Renal cortex interstitium (tissue), 11 donors: ENCODE data around the gene CA5A. TPM values are rescaled to one million over a fixed set of nuclear protein-coding genes. Genes with fewer than 3 reads are reported as not detected.
"Not testable (repeated sequence)": the region's sequence is repeated elsewhere in the genome, so short reads cannot be mapped to it uniquely, and the experiment has no call there.

Experiments used
- DNase-seq, 11 donors: peaks; one replicate each; pipeline ENCODE4 v3.0.0-alpha.2; 2013; ENCODE audit warnings: low read depth in 9 of 11, low spot score in 4 of 11; ENCODE audit errors: extremely low read depth in 1 of 11
- polyA plus RNA-seq, 3 donors: library from polyadenylated mRNA; unstranded; fragments of 120-200 nt; gene quantifications; one replicate each; pipeline ENCODE4 v1.2.1, GENCODE V29; 2013; ENCODE audit not compliant: insufficient read length in 3 of 3

The CA5A gene
- polyA plus RNA-seq, 3 donors, result 0.11 to 0.57 (median 0.31) TPM

DNA sequence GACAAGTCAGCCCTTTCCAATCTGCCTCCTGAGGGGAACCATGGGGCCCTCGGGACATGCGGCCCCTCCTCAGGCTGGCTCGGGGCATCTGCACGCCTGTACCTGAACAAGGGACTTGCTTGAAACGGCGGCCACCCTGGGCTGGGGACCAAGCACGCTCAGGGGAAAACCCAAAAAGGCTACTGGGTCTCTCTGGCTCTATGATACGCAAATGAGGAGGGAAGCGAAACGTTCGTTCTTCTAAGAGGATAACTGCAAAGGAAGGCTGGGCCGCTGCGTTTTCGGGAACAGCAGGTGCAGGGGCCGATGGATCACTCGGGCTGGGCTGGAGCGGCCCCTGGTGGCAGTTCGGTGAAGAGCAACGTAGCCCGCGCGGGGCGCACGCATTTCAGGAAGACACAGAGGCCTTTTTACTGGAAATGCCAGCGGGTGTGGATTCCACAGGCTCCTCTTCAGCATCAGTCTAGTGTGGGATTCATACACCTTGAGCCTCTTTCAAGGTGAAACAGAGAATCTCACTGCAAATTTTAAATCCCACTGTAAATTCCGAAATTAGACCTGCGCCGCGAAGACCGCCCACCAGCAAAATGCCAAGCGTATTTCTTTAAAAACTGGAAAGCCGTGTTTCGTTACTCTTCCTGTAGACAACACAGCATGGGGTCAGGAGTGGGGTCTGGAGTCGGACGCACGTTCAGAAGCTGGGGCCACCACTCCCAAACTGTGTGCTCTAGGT is 27.0 kb downstream of the CA5A start:
- DNase-seq, result peak in 3 of 11 donors; percentile 10 to 41 (median 23)

DNA sequence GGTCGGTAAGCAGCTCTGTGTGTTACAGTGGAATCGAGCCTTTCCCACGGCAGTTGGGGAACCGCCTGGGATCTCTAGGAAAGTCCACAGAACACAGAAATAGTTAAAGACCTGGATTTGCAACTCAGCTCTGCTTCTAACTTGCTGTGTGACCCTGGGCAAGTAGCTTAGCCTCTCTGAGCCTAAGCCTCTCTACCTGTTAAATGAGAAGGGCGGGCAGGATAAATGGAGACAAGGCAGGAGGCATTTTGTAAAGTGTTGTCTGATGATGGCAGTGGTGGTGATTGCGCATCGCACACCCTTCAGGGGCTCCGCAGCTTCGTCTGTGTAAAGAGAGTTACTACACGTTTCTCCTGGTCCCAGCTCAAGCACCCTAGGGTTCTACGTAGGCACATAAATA is 28.2 kb downstream of the CA5A start:
- DNase-seq, result not testable (repeated sequence)

DNA sequence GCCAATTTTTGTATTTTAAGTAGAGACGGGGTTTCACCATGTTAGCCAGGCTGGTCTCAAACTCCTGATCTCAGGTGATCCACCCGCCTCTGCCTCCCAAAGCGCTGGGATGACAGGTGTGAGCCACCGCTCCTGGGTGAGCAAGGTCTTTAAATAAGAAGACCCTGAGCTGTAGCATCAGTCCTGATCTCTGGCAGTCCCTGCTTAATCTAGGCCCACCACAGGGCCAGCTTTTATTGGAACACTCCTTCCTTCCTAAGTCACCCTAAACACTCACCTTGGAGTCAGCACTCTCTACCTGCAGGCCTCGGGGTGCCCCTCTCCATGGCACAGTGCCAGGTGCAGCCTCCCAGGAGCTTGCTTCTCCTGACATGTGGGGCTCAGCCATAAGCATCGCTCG is 30.8 kb downstream of the CA5A start:
- not testable (repeated sequence) for DNase-seq

DNA sequence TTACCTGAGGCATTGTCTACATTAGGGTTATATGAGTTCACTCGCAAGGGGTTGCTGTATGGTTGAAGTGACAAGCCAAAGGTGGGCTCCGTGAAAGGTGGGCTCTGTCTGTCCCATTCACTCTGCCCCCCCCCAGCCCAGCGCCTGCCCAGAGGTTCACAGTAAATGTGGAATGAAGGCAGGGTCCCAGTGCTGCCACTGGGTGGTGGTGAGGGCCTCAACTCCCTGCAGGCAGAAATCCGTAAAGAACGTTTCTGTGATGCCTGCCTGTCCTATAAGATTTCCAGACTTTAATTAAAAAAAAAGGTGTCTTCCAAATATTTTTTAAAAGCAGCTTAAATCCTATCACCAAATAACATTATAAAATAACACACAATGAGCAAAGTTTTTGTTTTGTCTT is 31.4 kb downstream of the CA5A start:
- DNase-seq, result not testable (repeated sequence)

DNA sequence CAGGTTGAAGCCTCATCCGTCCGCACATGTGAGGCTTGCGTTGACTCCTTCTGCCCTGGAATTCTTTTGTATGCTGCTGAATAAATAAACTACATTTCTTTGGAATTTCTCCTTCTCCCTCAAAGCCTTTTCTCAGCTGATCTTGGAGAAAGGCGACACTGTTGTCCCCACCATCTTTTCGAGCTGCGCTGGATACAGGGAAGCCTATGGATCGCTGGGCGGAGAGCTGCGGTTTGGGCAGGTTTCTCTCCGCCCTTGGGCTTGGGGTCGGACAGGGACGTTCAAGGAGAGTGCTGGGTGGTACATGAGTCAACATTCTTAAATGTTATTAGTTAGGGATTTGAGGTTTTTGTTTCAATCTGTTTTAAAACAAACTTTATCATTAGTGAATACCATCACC is 35.8 kb downstream of the CA5A start:
- DNase-seq, result not testable (repeated sequence)

DNA sequence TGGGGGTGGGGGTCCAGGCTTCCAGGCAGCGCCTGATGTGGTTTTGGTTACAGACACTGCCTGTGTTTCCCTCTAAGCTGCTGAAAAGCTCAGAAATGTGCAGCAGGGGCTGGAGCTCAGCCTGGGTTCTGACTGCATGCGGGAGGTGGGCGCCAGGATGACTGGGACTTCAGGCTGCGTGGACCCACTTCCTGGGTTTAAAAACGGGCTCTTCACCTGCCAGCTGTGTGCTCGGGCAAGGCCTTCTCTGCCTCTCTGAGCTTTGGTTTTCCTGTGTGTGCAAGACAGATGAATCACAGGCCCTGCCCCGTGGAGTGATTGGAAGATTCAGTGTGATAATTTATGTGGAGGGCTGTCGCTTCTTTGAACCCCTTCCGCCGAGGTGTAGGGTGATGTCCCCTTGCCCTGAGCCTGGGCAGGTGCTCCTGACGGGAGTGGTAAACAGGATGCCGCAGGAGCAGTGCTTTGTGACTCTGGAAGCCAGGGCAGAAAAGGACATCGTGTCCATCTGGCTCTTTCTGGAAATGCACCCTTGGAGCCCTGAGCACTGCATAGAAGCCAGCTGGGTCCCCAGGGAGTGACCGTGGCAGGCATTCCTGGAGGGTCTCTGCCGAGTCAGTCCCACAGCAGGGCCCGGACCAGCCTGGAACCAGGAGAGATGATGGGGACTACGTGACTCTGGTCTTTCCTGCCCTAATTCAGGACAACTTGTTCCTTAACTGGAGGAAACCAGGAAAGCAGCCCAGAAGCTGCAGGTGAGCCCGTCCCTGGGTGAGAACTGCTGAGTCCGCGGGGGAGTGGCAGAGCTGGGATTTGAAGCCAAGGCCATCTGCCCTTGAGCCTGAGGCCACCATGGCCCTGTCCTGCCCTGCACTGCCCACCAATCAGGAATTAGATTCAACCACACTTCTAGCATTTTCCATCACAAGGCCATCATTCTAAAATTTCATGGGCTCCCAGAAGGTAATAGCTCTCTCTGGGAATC is 38.5 kb downstream of the CA5A start:
- no peak for DNase-seq

GRCh38 chr16:87896924-87897520 is 39.3 kb downstream of the CA5A start:
- not testable (repeated sequence) for DNase-seq

GRCh38 chr16:87896176-87896890 is 40.0 kb downstream of the CA5A start:
- DNase-seq, result not testable (repeated sequence)

- no peak for DNase-seq
These were observed 40.6 kb downstream of the CA5A start for GRCh38 chr16:87895641-87896141.

GRCh38 chr16:87894005-87894404 is 42.3 kb downstream of the CA5A start:
- DNase-seq, result not testable (repeated sequence)

DNA sequence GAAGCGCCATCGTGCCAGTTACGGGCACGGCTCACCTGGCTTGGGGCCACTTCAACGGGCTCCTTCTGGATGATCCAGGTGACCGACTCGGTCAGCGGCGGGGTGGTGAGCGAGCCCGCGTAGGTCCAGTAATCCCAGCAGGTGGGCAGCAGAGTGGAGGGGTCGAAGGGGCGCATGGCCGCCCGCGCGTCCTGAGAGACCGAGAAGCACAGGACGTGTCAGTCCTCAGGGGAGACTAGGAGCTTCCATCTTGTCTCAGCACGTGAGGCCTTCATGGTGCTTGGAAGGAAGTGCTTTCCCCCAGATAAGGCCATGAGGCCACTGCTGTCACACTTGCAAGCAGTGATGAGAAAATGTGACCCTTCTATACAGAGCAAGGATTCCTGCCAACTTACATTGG is 44.6 kb downstream of the CA5A start:
- no peak for DNase-seq

DNA sequence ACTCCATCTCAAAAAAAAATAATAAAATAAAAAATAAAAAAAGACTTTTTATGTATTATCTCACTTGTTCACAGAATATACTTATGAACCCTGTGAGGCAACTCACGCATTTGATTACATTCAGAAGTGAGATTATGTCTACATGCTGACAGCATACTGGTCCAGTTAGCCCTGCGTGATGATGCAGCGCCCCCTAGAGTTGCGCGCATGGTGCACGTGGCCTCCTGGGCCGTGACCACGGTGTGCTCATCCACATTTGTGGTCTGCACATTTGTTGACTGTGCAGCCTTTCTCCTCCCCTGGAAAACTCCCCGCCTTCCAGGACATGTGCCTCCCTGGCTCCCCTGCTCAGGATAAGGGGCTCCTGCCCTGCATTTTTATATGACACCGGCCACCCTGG is 46.6 kb downstream of the CA5A start:
- not testable (repeated sequence) for DNase-seq

GRCh38 chr16:87888346-87888745 is 48.0 kb downstream of the CA5A start:
- not testable (repeated sequence) for DNase-seq

GRCh38 chr16:87887931-87888330 is 48.4 kb downstream of the CA5A start:
- DNase-seq, result not testable (repeated sequence)

DNA sequence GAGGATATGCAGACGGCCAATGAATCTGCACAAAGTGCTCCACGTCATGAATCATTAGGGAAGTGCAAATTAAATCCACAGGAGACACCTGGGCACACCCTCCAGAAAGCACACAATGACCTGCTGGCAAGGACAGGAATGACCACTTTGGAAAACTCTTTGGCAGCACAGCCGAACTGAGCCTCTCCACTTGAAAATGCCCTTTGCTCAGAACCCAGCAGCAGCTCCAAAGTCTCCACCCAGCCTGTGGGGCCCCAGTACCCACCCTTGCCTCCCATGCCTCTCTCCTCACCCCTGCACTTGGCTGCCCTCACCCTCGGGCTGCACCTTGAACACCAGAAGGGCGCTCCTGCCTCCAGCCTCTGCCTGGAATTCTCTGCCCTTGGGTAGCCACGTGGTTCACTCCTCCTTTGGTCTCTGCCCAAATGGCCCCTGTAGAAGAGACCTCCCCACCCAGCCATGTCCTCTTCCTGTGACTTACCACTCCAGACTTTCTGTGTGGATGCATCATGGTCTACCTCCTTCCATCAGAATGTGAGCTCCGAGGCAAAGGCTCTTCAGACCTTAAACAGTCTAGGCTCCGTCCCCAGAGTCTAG is 50.9 kb downstream of the CA5A start:
- DNase-seq, result not testable (repeated sequence)

- DNase-seq, result no peak
These were observed 53.8 kb downstream of the CA5A start for GRCh38 chr16:87882436-87883019.

DNA sequence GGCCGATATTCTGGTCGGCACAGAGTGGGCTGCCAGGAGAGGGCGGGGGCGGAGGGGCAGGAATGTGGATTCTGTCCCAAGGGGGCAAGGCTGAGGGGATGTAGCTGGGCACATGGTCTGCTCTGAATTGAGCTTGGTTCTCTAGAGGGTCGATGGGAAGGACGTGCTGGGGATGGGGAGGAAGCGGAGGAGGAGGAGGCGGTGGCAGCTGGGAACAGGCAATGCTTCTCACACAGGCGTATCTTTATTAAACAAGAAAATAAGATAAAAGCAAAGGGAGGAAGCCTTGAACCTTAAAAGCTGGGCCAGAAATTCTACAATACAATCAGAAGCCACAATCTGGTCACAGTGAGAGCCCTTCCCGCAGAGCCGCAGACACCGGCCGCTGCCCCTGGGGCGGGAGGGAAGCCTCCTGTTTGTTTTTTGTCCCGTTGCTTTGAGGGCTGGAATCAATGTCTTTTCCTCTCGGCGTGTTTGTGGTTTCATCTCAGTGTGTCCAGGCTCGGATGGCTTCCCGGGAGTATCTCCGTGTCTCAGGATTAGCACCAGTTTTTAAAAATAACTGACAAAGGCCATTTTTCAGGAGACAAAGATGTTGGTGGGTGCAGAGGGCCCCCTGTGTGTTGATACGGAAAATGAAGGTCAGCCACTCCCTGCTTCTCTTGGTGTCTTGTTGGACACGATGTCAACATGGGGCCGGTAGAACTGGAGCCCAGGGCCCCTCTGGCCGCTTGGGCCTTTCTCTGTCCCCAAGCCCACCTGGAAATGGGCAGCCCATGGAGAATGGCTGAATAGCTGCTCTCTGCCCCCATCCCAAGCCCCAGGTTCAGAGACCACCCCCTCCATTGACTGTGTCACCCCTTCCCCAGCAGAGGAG is 54.8 kb downstream of the CA5A start:
- DNase-seq, result no peak
